ENCODE results near the gene ETFDH. TPM values are rescaled to one million over a fixed set of nuclear protein-coding genes. Genes with fewer than 3 reads are reported as not detected.

ETFDH gene
- total RNA-seq, 3 donors from 2014 or later (not counting 1 experiment from before 2014, with no cell fraction given) = 20.3 to 36.7 (median 22.2) TPM

- ATAC-seq = no peak
- Histone ChIP-seq H3K4me1 (ENCODE audit: control insufficient read depth, insufficient read depth, low read length) (no peaks in the 10 kb centered on the region), H3K4me3 (ENCODE audit: low read length) (no peak overlapping the region), H3K36me3 (ENCODE audit: control insufficient read depth, insufficient read depth, low read length) (no peaks in the 10 kb centered on the region), H3K27me3 (ENCODE audit: control insufficient read depth, insufficient read depth, low read length) (peaks cover 2% of the 10 kb centered on the region), H3K27ac (ENCODE audit: low read length) (no peak overlapping the region), H3K9me3 (ENCODE audit: control insufficient read depth, insufficient read depth, low read length) (no peaks in the 10 kb centered on the region)
- Mint-ChIP-seq H3K9me3 (no peaks in the 10 kb centered on the region), H3K27ac (no peak overlapping the region), H3K4me3 (no peak overlapping the region), H3K27me3 (ENCODE audit: low read depth in 2 of 2) (peaks cover 28 to 33% of the 10 kb centered on the region in 2 donors), H3K4me1 (no peaks in the 10 kb centered on the region), H3K36me3 (no peaks in the 10 kb centered on the region)
- WGBS (ENCODE audit: insufficient coverage) = 90% methylated on average over 4 of the region's 4 CpGs
- intact Hi-C loops (cut with micrococcal nuclease) = no loop called here
- TF ChIP-seq, protein P1, sequence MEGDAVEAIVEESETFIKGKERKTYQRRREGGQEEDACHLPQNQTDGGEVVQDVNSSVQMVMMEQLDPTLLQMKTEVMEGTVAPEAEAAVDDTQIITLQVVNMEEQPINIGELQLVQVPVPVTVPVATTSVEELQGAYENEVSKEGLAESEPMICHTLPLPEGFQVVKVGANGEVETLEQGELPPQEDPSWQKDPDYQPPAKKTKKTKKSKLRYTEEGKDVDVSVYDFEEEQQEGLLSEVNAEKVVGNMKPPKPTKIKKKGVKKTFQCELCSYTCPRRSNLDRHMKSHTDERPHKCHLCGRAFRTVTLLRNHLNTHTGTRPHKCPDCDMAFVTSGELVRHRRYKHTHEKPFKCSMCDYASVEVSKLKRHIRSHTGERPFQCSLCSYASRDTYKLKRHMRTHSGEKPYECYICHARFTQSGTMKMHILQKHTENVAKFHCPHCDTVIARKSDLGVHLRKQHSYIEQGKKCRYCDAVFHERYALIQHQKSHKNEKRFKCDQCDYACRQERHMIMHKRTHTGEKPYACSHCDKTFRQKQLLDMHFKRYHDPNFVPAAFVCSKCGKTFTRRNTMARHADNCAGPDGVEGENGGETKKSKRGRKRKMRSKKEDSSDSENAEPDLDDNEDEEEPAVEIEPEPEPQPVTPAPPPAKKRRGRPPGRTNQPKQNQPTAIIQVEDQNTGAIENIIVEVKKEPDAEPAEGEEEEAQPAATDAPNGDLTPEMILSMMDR (IDR thresholded peaks at IDR 0.05) = no peak
- DNase-seq = no peak
These were observed 86.0 kb downstream of the ETFDH start for GRCh38 chr4:158758142-158758541.

- DNase-seq (no peak), ATAC-seq (no peak)
- Mint-ChIP-seq H3K36me3 (no peaks in the 10 kb centered on the region), H3K27ac (no peak overlapping the region), H3K27me3 (ENCODE audit: low read depth in 2 of 2) (peaks cover 28 to 33% of the 10 kb centered on the region in 2 donors), H3K4me1 (no peaks in the 10 kb centered on the region), H3K4me3 (no peak overlapping the region), H3K9me3 (no peaks in the 10 kb centered on the region)
- H3K9me3 ChIP-seq (ENCODE audit: control insufficient read depth, insufficient read depth, low read length) = no peaks in the 10 kb centered on the region
- H3K36me3 ChIP-seq (ENCODE audit: control insufficient read depth, insufficient read depth, low read length) = no peaks in the 10 kb centered on the region
- intact Hi-C loops (cut with micrococcal nuclease) = no loop called here
- no peak overlapping the region for H3K4me3 ChIP-seq (ENCODE audit: low read length)
- 92% methylated on average over 4 of the region's 4 CpGs for WGBS (ENCODE audit: insufficient coverage)
- TF ChIP-seq, protein P1 (IDR thresholded peaks at IDR 0.05) = no peak
- H3K4me1 ChIP-seq (ENCODE audit: control insufficient read depth, insufficient read depth, low read length) = no peaks in the 10 kb centered on the region
- H3K27me3 ChIP-seq (ENCODE audit: control insufficient read depth, insufficient read depth, low read length) = peaks cover 2% of the 10 kb centered on the region
- no peak overlapping the region for H3K27ac ChIP-seq (ENCODE audit: low read length)
These were observed 86.6 kb downstream of the ETFDH start for GRCh38 chr4:158758703-158759102.

Other genes with a start within 250 kb of the ETFDH start
- gene RXFP1, start 150.4 kb upstream of the ETFDH start, total RNA-seq = not detected
- 10 to 100 TPM in 2 of 3 donors, 1 to 10 TPM in 1; 9.7 to 15.3 (median 12.8) TPM for gene C4orf46, start 409 bp upstream of the ETFDH start, total RNA-seq
- 10 to 100 TPM; 21.5 to 30.7 (median 21.8) TPM for gene PPID, start 51.1 kb downstream of the ETFDH start, total RNA-seq
- gene FNIP2, start 96.7 kb downstream of the ETFDH start, total RNA-seq = 10 to 100 TPM; 19.4 to 22.6 (median 21.8) TPM

All from natural killer cell (primary cell).